Kidney (tissue), 14 donors: ENCODE results near the gene MRPL23. TPM values are rescaled to one million over a fixed set of nuclear protein-coding genes. Genes with fewer than 3 reads are reported as not detected.

ENCODE experiments used
- DNase-seq, 5 donors: peaks; one replicate each; pipeline ENCODE4 v3.0.0-alpha.2; 2013 to 2020
- FAIRE-seq: peaks from 2 replicates; lab custom pipeline; 2012; peaks lifted over from hg19 to GRCh38; lab: Jason Lieb, UNC
- H3K27ac ChIP-seq, 2 donors: one replicate each; pipeline ENCODE4 v1.7.0; 2013; ENCODE audit warnings: low read depth in 2 of 2, low read length in 2 of 2, inconsistent platforms in 1 of 2
- H3K27me3 ChIP-seq: one replicate; pipeline ENCODE4 v1.7.1; 2013; ENCODE audit warnings: low read length, inconsistent platforms; ENCODE audit not compliant: control insufficient read depth, insufficient read depth
- H3K36me3 ChIP-seq, 3 donors: one replicate each; pipeline versions ENCODE4 v1.7.0 to v1.7.1; 2013; ENCODE audit warnings: low read length in 3 of 3, control low read depth in 1 of 3, inconsistent platforms in 1 of 3; ENCODE audit not compliant: insufficient read depth in 3 of 3, control insufficient read depth in 2 of 3
- H3K4me1 ChIP-seq, 3 donors: one replicate each; pipeline versions ENCODE4 v1.7.0 to v1.7.1; 2013; ENCODE audit warnings: low read length in 3 of 3, inconsistent platforms in 1 of 3, low read depth in 1 of 3; ENCODE audit not compliant: control insufficient read depth in 2 of 3, insufficient read depth in 2 of 3
- H3K4me3 ChIP-seq, 3 donors: one replicate each; pipeline versions ENCODE4 v1.7.0 to v1.8.1; 2013; ENCODE audit warnings: low read length in 3 of 3, control low read depth in 1 of 3, inconsistent platforms in 1 of 3
- H3K9ac ChIP-seq, 3 donors: one replicate each; pipeline versions ENCODE4 v1.7.0 to v1.7.1; 2013; ENCODE audit warnings: low read length in 3 of 3, control low read depth in 1 of 3, inconsistent platforms in 1 of 3
- H3K9me3 ChIP-seq, 3 donors: one replicate each; pipeline versions ENCODE4 v1.7.0 to v1.7.1; 2013; ENCODE audit warnings: low read length in 3 of 3, control low read depth in 1 of 3, inconsistent platforms in 1 of 3; ENCODE audit not compliant: control insufficient read depth in 2 of 3, insufficient read depth in 1 of 3
- CTCF ChIP-seq: IDR thresholded peaks from 3 replicates; pipeline ENCODE4 v1.5.1; 2012; ENCODE audit warnings: mild to moderate bottlenecking, moderate library complexity, borderline replicate concordance; ENCODE audit not compliant: insufficient read depth; ENCODE audit errors: extremely low read depth
- intact Hi-C: fragments of 100-400 bp; cut with DNase I; formaldehyde crosslinking; loops from one replicate; pipeline ENCODE4 v1.11.1; 2022
- polyA plus RNA-seq: library from polyadenylated mRNA; stranded (reverse); fragments of 350-450 nt; fragmentation: Illumina TruSeq; extraction: RNeasy Lipid Tissue Mini Kit (QIAGEN cat#74804); gene quantifications from one replicate; pipeline ENCODE4 v1.2.3, GENCODE V29; 2014; ENCODE audit warnings: low read depth, low replicate concordance; ENCODE audit not compliant: insufficient read depth
- total RNA-seq: library from RNA; stranded (reverse); fragmentation: NEBNext Ultra II Directional; extraction: Animal tissue kit (Norgen Biotek cat#: 25700); gene quantifications from one replicate; pipeline ENCODE4 v1.2.1, GENCODE V29; 2021
- donor health status: control.
- donor health status: control.
- donor health status: control.
- donor health status: control.
- donor health status: control.
- donor health status: DM: yes; HTN: yes; CAD: no.
- donor health status: Normal renal cell carcinoma (clear cell type).

Gene MRPL23
- total and polyA plus RNA-seq, 2 donors from 2014 or later = 45.9 to 183 TPM

- intact Hi-C loops = no loop called here
- DNase-seq = peak in 1 of 5 donors; percentile 13
- Histone ChIP-seq H3K4me1 (no peaks in the 10 kb centered on the region), H3K9me3 (no peaks in the 10 kb centered on the region), H3K4me3 (no peak overlapping the region), H3K27ac (no peak overlapping the region), H3K27me3 (no peaks in the 10 kb centered on the region), H3K9ac (no peak overlapping the region), H3K36me3 (no peaks in the 10 kb centered on the region)
- no peak for FAIRE-seq
- no peak for TF ChIP-seq CTCF
Measured at GRCh38 chr11:1994121-1994520, 47.0 kb downstream of the MRPL23 start.

- Histone ChIP-seq H3K36me3 (no peaks in the 10 kb centered on the region), H3K27ac (no peak within 1 kb of the TSS), H3K4me1 (no peaks in the 10 kb centered on the region), H3K27me3 (no peaks in the 10 kb centered on the region), H3K9ac (no peak within 1 kb of the TSS), H3K9me3 (no peaks in the 10 kb centered on the region), H3K4me3 (no peak within 1 kb of the TSS)
- TF ChIP-seq CTCF = no peak
- no peak for DNase-seq
- intact Hi-C loops = no loop called here
- FAIRE-seq = no peak
Measured at GRCh38 chr11:1997755-1998154, 50.6 kb downstream of the MRPL23 start, which contains the start of gene H19. Gene H19 (minus strand): TSS chr11:1997842.

GRCh38 chr11:1998290-1998689 is 51.2 kb downstream of the MRPL23 start:
- no peaks in the 10 kb centered on the region for H3K4me1 ChIP-seq
- no peak for FAIRE-seq

More at GRCh38 chr11:1998290-1998689, 51.2 kb downstream of the MRPL23 start:
- Histone ChIP-seq H3K9me3 (no peaks in the 10 kb centered on the region), H3K4me3 (no peak overlapping the region), H3K27ac (no peak overlapping the region), H3K9ac (no peak overlapping the region), H3K27me3 (no peaks in the 10 kb centered on the region), H3K36me3 (no peaks in the 10 kb centered on the region)
- intact Hi-C loops = no loop called here
- DNase-seq = no peak
- TF ChIP-seq CTCF = no peak
